ENCODE measurements around the gene FGGY. TPM values are rescaled to one million over a fixed set of nuclear protein-coding genes. Genes with fewer than 3 reads are reported as not detected.
"Not testable (repeated sequence)": the region's sequence is repeated elsewhere in the genome, so short reads cannot be mapped to it uniquely, and the experiment has no call there.

The FGGY gene
- total RNA-seq, 4 donors from 2014 or later, result 24.9 to 35.9 (median 30.5) TPM

DNA sequence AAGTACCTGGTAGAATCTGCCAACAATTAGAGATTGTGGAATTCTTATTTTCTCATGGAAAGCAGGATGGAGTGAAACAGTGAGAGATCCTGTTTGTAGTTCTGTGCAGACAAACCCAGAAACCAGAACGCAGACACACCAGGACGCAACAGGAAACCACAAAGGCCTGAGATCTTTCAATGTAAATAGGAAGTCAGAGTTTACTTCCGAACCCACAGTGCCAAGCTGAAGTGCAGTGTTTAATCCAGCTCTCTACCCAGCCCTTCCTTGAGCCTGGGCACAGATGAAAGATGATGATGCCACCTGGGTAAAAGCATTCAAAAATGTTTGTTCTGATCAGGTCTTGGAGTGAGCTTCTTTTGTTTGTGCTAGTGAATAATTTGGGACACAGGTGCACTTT lies 273.6 kb downstream of the FGGY start:
- TF ChIP-seq POLR2A (IDR thresholded peaks at IDR 0.05), result no peak
- TF ChIP-seq, protein P1, sequence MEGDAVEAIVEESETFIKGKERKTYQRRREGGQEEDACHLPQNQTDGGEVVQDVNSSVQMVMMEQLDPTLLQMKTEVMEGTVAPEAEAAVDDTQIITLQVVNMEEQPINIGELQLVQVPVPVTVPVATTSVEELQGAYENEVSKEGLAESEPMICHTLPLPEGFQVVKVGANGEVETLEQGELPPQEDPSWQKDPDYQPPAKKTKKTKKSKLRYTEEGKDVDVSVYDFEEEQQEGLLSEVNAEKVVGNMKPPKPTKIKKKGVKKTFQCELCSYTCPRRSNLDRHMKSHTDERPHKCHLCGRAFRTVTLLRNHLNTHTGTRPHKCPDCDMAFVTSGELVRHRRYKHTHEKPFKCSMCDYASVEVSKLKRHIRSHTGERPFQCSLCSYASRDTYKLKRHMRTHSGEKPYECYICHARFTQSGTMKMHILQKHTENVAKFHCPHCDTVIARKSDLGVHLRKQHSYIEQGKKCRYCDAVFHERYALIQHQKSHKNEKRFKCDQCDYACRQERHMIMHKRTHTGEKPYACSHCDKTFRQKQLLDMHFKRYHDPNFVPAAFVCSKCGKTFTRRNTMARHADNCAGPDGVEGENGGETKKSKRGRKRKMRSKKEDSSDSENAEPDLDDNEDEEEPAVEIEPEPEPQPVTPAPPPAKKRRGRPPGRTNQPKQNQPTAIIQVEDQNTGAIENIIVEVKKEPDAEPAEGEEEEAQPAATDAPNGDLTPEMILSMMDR (IDR thresholded peaks at IDR 0.05 in 4 of 5, conservative IDR thresholded peaks at IDR 0.05 in 1 of 5), result no peak
- Histone ChIP-seq H3K4me3 (no peak overlapping the region), H3K36me3 (no peaks in the 10 kb centered on the region), H3K27me3 (no peaks in the 10 kb centered on the region), H3K4me1 (no peaks in the 10 kb centered on the region), H3K27ac (no peak overlapping the region), H3K9me3 (no peaks in the 10 kb centered on the region)
- in situ Hi-C loops (cut with MboI; ENCODE audit: low sequenced_read_pairs in 4 of 4), result no loop called here
- no peak for ATAC-seq
- intact Hi-C loops (cut with DNase I; ENCODE audit: low total_unique reads), result no loop called here
- no peak for DNase-seq

DNA sequence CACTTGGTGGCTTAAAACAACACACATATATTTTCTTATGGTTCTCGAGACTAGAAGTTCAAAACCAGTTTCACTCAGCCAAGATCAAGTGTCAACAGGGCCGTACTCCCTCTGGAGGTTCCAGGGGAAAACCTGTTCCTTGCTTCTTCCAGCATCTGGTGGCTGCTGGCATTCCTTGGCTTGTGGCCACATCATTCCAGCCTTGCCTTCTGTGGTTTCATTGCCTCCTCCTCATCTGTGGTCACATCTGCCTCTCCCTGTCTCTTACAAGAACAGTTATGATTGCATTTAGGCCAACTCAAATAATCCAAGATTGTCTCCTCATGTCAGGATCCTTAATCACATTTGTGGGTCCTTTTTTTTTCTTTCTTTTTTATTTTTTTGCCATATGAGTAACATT lies 277.2 kb downstream of the FGGY start:
- DNase-seq, result no peak
- Histone ChIP-seq H3K27me3 (no peaks in the 10 kb centered on the region), H3K36me3 (no peaks in the 10 kb centered on the region), H3K4me1 (no peaks in the 10 kb centered on the region), H3K27ac (no peak overlapping the region), H3K9me3 (no peaks in the 10 kb centered on the region), H3K4me3 (no peak overlapping the region)
- intact Hi-C loops (cut with DNase I; ENCODE audit: low total_unique reads) (no loop called here), in situ Hi-C loops (cut with MboI; ENCODE audit: low sequenced_read_pairs in 4 of 4) (no loop called here)
- no peak for ATAC-seq
- TF ChIP-seq, protein P1 (IDR thresholded peaks at IDR 0.05 in 4 of 5, conservative IDR thresholded peaks at IDR 0.05 in 1 of 5), result no peak
- no peak for TF ChIP-seq POLR2A (IDR thresholded peaks at IDR 0.05)

DNA sequence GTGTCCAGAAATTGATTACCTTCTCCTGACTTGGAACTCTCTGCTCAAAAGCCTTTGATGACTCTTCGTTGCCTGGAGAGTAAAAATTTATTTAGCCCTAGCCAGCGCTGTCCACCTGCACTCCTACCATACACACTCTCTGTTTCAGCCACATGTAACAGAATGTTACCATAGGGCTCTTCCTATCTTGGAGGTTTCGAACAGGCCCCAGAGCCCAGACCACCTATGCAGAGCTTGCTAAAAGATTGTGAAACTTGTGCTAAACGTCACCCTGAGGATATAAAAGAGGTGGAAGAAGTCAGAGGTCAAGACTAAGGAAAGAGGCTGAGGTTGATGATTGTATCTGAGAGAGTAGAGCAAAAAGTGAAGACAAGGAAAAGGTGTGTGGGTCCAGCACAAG lies 280.9 kb downstream of the FGGY start:
- ATAC-seq, result no peak
- DNase-seq, result no peak
- intact Hi-C loops (cut with DNase I; ENCODE audit: low total_unique reads), result no loop called here
- Histone ChIP-seq H3K9me3 (no peaks in the 10 kb centered on the region), H3K36me3 (no peaks in the 10 kb centered on the region), H3K4me3 (no peak overlapping the region), H3K27ac (no peak overlapping the region), H3K27me3 (no peaks in the 10 kb centered on the region), H3K4me1 (no peaks in the 10 kb centered on the region)
- no peak for TF ChIP-seq POLR2A (IDR thresholded peaks at IDR 0.05)
- TF ChIP-seq, protein P1 (IDR thresholded peaks at IDR 0.05 in 4 of 5, conservative IDR thresholded peaks at IDR 0.05 in 1 of 5), result no peak
- in situ Hi-C loops (cut with MboI; ENCODE audit: low sequenced_read_pairs in 4 of 4), result no loop called here

DNA sequence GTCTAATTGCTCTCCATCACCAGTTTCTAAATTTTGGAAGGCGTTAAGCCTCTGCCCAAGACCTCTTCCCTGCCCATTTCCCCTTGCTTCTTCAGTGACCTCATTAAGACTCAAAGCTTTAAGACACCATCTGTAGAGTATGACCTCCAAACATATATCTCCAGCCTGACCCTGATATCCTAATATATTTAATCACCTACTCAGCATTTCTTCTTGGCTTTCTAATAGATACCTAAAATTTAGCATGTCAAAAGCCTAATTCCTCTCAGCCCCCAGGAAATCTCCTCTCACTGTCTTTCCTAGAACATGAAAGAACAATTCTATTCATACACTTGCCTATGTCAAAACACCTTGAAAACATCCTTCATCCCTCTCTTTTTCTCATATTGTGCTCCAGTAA lies 282.3 kb downstream of the FGGY start:
- in situ Hi-C loops (cut with MboI; ENCODE audit: low sequenced_read_pairs in 4 of 4) (no loop called here), intact Hi-C loops (cut with DNase I; ENCODE audit: low total_unique reads) (no loop called here)
- no peaks in the 10 kb centered on the region for H3K36me3 ChIP-seq
- TF ChIP-seq POLR2A (IDR thresholded peaks at IDR 0.05), result no peak
- TF ChIP-seq, protein P1 (IDR thresholded peaks at IDR 0.05 in 4 of 5, conservative IDR thresholded peaks at IDR 0.05 in 1 of 5), result no peak
- H3K27ac ChIP-seq, result no peak overlapping the region
- ATAC-seq, result no peak
- H3K4me3 ChIP-seq, result no peak overlapping the region
- no peaks in the 10 kb centered on the region for H3K27me3 ChIP-seq
- H3K4me1 ChIP-seq, result no peaks in the 10 kb centered on the region
- no peak for DNase-seq
- no peaks in the 10 kb centered on the region for H3K9me3 ChIP-seq

DNA sequence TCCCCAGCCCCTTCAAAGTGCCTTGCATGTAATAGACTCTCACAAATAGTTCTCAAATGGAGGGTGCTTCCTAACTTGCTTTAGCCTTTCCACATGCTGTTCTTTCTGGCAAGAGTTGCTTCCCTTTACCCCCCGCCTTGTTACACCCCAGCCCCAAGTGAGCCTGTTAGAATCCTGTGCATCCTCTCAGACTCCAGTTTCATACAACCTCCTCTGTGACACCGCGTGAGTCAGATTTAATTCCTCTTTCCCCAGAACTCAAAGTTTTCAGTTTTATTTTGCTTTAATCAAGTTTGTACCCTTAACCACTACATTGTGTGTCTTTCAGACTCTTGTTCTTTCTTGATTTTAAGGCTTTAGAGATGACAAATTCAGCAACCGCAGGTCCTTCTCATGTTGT lies 283.4 kb downstream of the FGGY start:
- H3K4me3 ChIP-seq, result no peak overlapping the region
- no peaks in the 10 kb centered on the region for H3K4me1 ChIP-seq
- H3K36me3 ChIP-seq, result no peaks in the 10 kb centered on the region
- ATAC-seq (no peak), DNase-seq (no peak)
- H3K27ac ChIP-seq, result no peak overlapping the region
- in situ Hi-C loops (cut with MboI; ENCODE audit: low sequenced_read_pairs in 4 of 4), result no loop called here
- intact Hi-C loops (cut with DNase I; ENCODE audit: low total_unique reads), result no loop called here
- no peaks in the 10 kb centered on the region for H3K27me3 ChIP-seq
- no peaks in the 10 kb centered on the region for H3K9me3 ChIP-seq
- TF ChIP-seq, protein P1 (IDR thresholded peaks at IDR 0.05 in 4 of 5, conservative IDR thresholded peaks at IDR 0.05 in 1 of 5), result no peak
- TF ChIP-seq POLR2A (IDR thresholded peaks at IDR 0.05), result no peak

DNA sequence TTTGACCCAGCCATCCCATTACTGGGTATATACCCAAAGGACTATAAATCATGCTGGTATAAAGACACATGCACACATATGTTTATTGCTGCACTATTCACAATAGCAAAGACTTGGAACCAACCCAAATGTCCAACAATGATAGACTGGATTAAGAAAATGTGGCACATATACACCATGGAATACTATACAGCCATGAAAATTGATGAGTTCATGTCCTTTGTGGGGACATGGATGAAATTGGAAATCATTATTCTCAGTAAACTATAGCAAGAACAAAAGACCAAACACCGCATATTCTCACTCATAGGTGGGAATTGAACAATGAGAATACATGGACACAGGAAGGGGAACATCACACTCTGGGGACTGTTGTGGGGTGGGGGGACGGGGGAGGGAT lies 295.5 kb downstream of the FGGY start:
- ATAC-seq; in situ Hi-C loops (cut with MboI; ENCODE audit: low sequenced_read_pairs in 4 of 4); H3K36me3 ChIP-seq; H3K27me3 ChIP-seq; H3K27ac ChIP-seq; H3K4me3 ChIP-seq; H3K9me3 ChIP-seq; intact Hi-C loops (cut with DNase I; ENCODE audit: low total_unique reads); DNase-seq: not testable (repeated sequence)
- H3K4me1 ChIP-seq, result peaks cover 38% of the 10 kb centered on the region in 2 donors
